Osteocyte (in vitro differentiated cells): ENCODE results near the gene SMIM36. TPM values are rescaled to one million over a fixed set of nuclear protein-coding genes. Genes with fewer than 3 reads are reported as not detected.
"Not testable (repeated sequence)": the region's sequence is repeated elsewhere in the genome, so short reads cannot be mapped to it uniquely, and the experiment has no call there.

Experiments
- DNase-seq: peaks from one replicate; pipeline ENCODE4 v3.0.0; 2021; ENCODE audit warnings: mixed read lengths; ENCODE audit not compliant: unreplicated experiment; ENCODE audit errors: extremely low spot score
- H3K27ac Mint-ChIP-seq: one replicate; pipeline ENCODE4 v1.8.0; 2021; ENCODE audit warnings: mild to moderate bottlenecking, mixed read lengths; ENCODE audit not compliant: unreplicated experiment
- H3K27me3 Mint-ChIP-seq: one replicate; pipeline ENCODE4 v1.8.0; 2021; ENCODE audit warnings: mixed read lengths; ENCODE audit not compliant: unreplicated experiment
- H3K36me3 Mint-ChIP-seq: one replicate; pipeline ENCODE4 v1.8.0; 2021; ENCODE audit warnings: mixed read lengths; ENCODE audit not compliant: unreplicated experiment
- H3K4me1 Mint-ChIP-seq: one replicate; pipeline ENCODE4 v1.8.0; 2021; ENCODE audit warnings: mixed read lengths; ENCODE audit not compliant: unreplicated experiment
- H3K4me3 Mint-ChIP-seq: one replicate; pipeline ENCODE4 v1.8.0; 2021; ENCODE audit warnings: mild to moderate bottlenecking, moderate library complexity, mixed read lengths; ENCODE audit not compliant: unreplicated experiment
- H3K9me3 Mint-ChIP-seq: one replicate; pipeline ENCODE4 v1.8.0; 2021; ENCODE audit warnings: mixed read lengths; ENCODE audit not compliant: unreplicated experiment
- CTCF ChIP-seq: fragments of 200-600 bp; sonication (generic); IDR thresholded peaks from 2 replicates; pipeline ENCODE4 v1.5.0; 2021; ENCODE audit warnings: antibody characterized with exemption, mild to moderate bottlenecking, moderate library complexity
- total RNA-seq: library from RNA; stranded (reverse); gene quantifications from 2 replicates; pipeline ENCODE4 v1.2.1, GENCODE V29; 2021

The SMIM36 gene
- total RNA-seq, 1 donor from 2014 or later, result not detected

GRCh38 chr17:55433029-55433628, 78.1 kb downstream of the SMIM36 start:
- H3K4me3 Mint-ChIP-seq, result no peak overlapping the region
- H3K36me3 Mint-ChIP-seq, result no peaks in the 10 kb centered on the region
- H3K9me3 Mint-ChIP-seq, result no peaks in the 10 kb centered on the region
- peaks cover 1% of the 10 kb centered on the region for H3K4me1 Mint-ChIP-seq
- peaks cover 9% of the 10 kb centered on the region for H3K27me3 Mint-ChIP-seq
- H3K27ac Mint-ChIP-seq, result no peak overlapping the region
- DNase-seq, result no peak
- TF ChIP-seq CTCF, result no peak

- Mint-ChIP-seq H3K9me3 (no peaks in the 10 kb centered on the region), H3K36me3 (no peaks in the 10 kb centered on the region), H3K27me3 (peaks cover 12% of the 10 kb centered on the region), H3K27ac (no peak overlapping the region), H3K4me1 (peaks cover 1% of the 10 kb centered on the region), H3K4me3 (no peak overlapping the region)
- no peak for TF ChIP-seq CTCF
- DNase-seq, result no peak
Observed at GRCh38 chr17:55432358-55433028, 78.8 kb downstream of the SMIM36 start.

- not testable (repeated sequence) for DNase-seq, H3K36me3 Mint-ChIP-seq, H3K4me3 Mint-ChIP-seq, H3K9me3 Mint-ChIP-seq, H3K4me1 Mint-ChIP-seq, H3K27ac Mint-ChIP-seq
- H3K27me3 Mint-ChIP-seq, result peaks cover 12% of the 10 kb centered on the region
Observed at GRCh38 chr17:55431914-55432313, 79.3 kb downstream of the SMIM36 start.

GRCh38 chr17:55430541-55431288, 80.5 kb downstream of the SMIM36 start:
- H3K27ac Mint-ChIP-seq, result no peak overlapping the region
- no peak overlapping the region for H3K4me3 Mint-ChIP-seq
- H3K36me3 Mint-ChIP-seq, result no peaks in the 10 kb centered on the region
- DNase-seq, result no peak
- no peaks in the 10 kb centered on the region for H3K4me1 Mint-ChIP-seq
- H3K27me3 Mint-ChIP-seq, result peaks cover 14% of the 10 kb centered on the region
- TF ChIP-seq CTCF, result no peak
- no peaks in the 10 kb centered on the region for H3K9me3 Mint-ChIP-seq

- Mint-ChIP-seq H3K9me3 (no peaks in the 10 kb centered on the region), H3K27ac (no peak overlapping the region), H3K27me3 (peaks cover 29% of the 10 kb centered on the region), H3K36me3 (no peaks in the 10 kb centered on the region), H3K4me1 (no peaks in the 10 kb centered on the region), H3K4me3 (no peak overlapping the region)
- no peak for TF ChIP-seq CTCF
- DNase-seq, result no peak
Observed at GRCh38 chr17:55427587-55427882, 83.7 kb downstream of the SMIM36 start.
